ENCODE results near the gene TRAM2. TPM values are rescaled to one million over a fixed set of nuclear protein-coding genes. Genes with fewer than 3 reads are reported as not detected.

TRAM2 gene
- total and polyA plus RNA-seq, 2 of the 13 experiments (the other 11 are each of a cell fraction or from before 2014, with no cell fraction given), result 49.1 to 72.5 TPM

- TF ChIP-seq ZNF333 (CRISPR knock-in tag; IDR thresholded peaks at IDR 0.05; ENCODE audit: borderline replicate concordance), result no peak
- TF ChIP-seq ZNF746 (CRISPR knock-in tag; IDR thresholded peaks at IDR 0.05), result no peak
- 0 out of 2 replicates have a peak, but pooled peaks have one; percentile 4 for TF ChIP-seq MED1 (CRISPR knock-in tag; IDR thresholded peaks at IDR 0.05)
- TF ChIP-seq SKI (IDR thresholded peaks at IDR 0.05; ENCODE audit: partially characterized antibody), result no peak
- no peak for TF ChIP-seq ZNF614 (CRISPR knock-in tag; IDR thresholded peaks at IDR 0.05; ENCODE audit: borderline replicate concordance)
- no peak for TF ChIP-seq ZBTB3 (CRISPR knock-in tag; IDR thresholded peaks at IDR 0.05; ENCODE audit: borderline replicate concordance, low read depth)
- TF ChIP-seq ZNF510 (CRISPR knock-in tag; IDR thresholded peaks at IDR 0.05; ENCODE audit: low read depth), result no peak
- TF ChIP-seq ZNF335 (CRISPR knock-in tag; IDR thresholded peaks at IDR 0.05), result no peak
- peak; percentile 62 for TF ChIP-seq ZMYM3 (CRISPR knock-in tag; IDR thresholded peaks at IDR 0.05)
- TF ChIP-seq ZMYM4 (CRISPR knock-in tag; IDR thresholded peaks at IDR 0.05), result no peak
- TF ChIP-seq NCOA2 (CRISPR knock-in tag; IDR thresholded peaks at IDR 0.05), result no peak
- TF ChIP-seq ZNF235 (CRISPR knock-in tag; IDR thresholded peaks at IDR 0.05; ENCODE audit: borderline replicate concordance), result no peak
- TF ChIP-seq RORA (CRISPR knock-in tag; IDR thresholded peaks at IDR 0.05), result no peak
- TF ChIP-seq SMYD3 (CRISPR knock-in tag; IDR thresholded peaks at IDR 0.05), result 0 out of 2 replicates have a peak, but pooled peaks have one; percentile 32
- TF ChIP-seq HOXA7 (CRISPR knock-in tag; IDR thresholded peaks at IDR 0.05), result no peak
- no peak for TF ChIP-seq ZBTB42 (CRISPR knock-in tag; IDR thresholded peaks at IDR 0.05)
- TF ChIP-seq SNRNP70 (IDR thresholded peaks at IDR 0.05; ENCODE audit: low read depth, low read length), result no peak
- TF ChIP-seq PAXIP1 (CRISPR knock-in tag; conservative IDR thresholded peaks at IDR 0.05), result 0 out of 2 replicates have a peak, but pooled peaks have one; percentile 13
- TF ChIP-seq ZNF10 (CRISPR knock-in tag; IDR thresholded peaks at IDR 0.05; ENCODE audit: borderline replicate concordance, low read depth), result no peak
- TF ChIP-seq RBAK (CRISPR knock-in tag; IDR thresholded peaks at IDR 0.05), result no peak
- no peak for TF ChIP-seq HMGA1 (CRISPR knock-in tag; conservative IDR thresholded peaks at IDR 0.05)
- no peak for TF ChIP-seq PRMT3 (CRISPR knock-in tag; IDR thresholded peaks at IDR 0.05; ENCODE audit: borderline replicate concordance, low read depth)
- 0 out of 2 replicates have a peak, but pooled peaks have one; percentile 26 for TF ChIP-seq CEBPG (CRISPR knock-in tag; IDR thresholded peaks at IDR 0.05)
- peak; percentile 36; the same call in 1 of the 2 replicates for TF ChIP-seq TARDBP (CRISPR knock-in tag; IDR thresholded peaks at IDR 0.05)
- no peak for TF ChIP-seq NFIB (CRISPR knock-in tag; IDR thresholded peaks at IDR 0.05; ENCODE audit: borderline replicate concordance)
- TF ChIP-seq ZNF256 (CRISPR knock-in tag; conservative IDR thresholded peaks at IDR 0.05), result no peak
- no peak for TF ChIP-seq ELF1 (CRISPR knock-in tag; IDR thresholded peaks at IDR 0.05)
- TF ChIP-seq CSRNP2 (CRISPR knock-in tag; conservative IDR thresholded peaks at IDR 0.05; ENCODE audit: low read depth), result no peak
These were observed 82.4 kb downstream of the TRAM2 start (continued) for GRCh38 chr6:52494298-52495072.

Measured in HepG2 (cell line).